Measurements from ENCODE around the gene KCNQ1OT1. TPM values are rescaled to one million over a fixed set of nuclear protein-coding genes. Genes with fewer than 3 reads are reported as not detected.
"Not testable (repeated sequence)": the region's sequence is repeated elsewhere in the genome, so short reads cannot be mapped to it uniquely, and the experiment has no call there.

KCNQ1OT1 gene
- total RNA-seq, 1 experiment from 2014 or later, result 1.2 TPM

DNA sequence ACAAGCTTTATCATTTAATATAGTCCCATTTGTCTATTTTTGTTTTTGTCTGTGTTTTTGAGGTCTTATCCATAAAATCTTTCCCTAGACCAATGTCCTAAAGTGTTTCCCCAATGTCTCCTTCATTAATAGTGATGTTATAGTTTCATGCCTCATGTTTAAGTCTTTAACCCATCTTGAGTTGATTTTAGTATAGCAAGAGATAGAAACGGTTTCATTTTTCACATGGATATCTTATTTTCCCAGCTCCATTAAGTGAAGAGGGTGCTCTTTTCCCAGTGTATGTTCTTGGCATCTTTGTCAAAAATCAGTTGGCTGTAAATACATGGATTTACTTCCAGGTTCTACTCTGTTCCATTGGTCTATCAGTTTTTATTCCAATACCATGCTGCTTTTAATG is 58.2 kb downstream of the KCNQ1OT1 start:
- no peak overlapping the region for H3K27ac Mint-ChIP-seq
- H3K9me3 ChIP-seq (ENCODE audit: control insufficient read depth, low read depth, low read length), result peaks cover 49% of the 10 kb centered on the region

DNA sequence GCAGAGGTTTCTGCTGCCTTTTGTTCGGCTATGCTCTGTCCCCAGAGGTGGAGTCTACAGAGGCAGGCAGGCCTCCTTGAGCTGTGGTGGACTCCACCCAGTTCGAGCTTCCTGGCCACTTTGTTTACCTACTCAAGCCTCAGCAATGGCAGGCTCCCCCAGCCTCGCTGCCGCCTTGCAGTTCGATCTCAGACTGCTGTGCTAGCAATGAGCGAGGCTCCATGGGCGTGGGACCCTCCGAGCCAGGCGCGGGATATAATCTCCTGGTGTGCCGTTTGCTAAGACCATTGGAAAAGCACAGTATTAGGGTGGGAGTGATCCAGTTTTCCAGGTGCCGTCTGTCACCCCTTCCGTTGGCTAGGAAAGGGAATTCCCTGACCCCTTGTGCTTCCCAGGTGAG is 60.0 kb downstream of the KCNQ1OT1 start:
- not testable (repeated sequence) for H3K79me2 ChIP-seq (ENCODE audit: insufficient read depth, low read length)
- Mint-ChIP-seq H3K36me3 (ENCODE audit: insufficient read depth in 1 of 3, low read depth in 3 of 3) (peaks cover 36 to 72% (median 50%) of the 10 kb centered on the region in 3 experiments), H3K9me3 (peaks cover 91 to 95% of the 10 kb centered on the region in 2 experiments)

More for the DNA sequence above, 58.2 kb downstream of the KCNQ1OT1 start:
- no peak overlapping the region for H2AFZ ChIP-seq (ENCODE audit: low read length)
- H2BK120ac ChIP-seq (ENCODE audit: low read depth, low read length, poor library complexity, severe bottlenecking), result no peak overlapping the region
- Mint-ChIP-seq H3K27me3 (ENCODE audit: low read depth) (peaks cover 95% of the 10 kb centered on the region), H3K4me3 (no peak overlapping the region), H3K9me3 (peaks cover 97 to 100% of the 10 kb centered on the region in 2 experiments), H3K36me3 (ENCODE audit: insufficient read depth in 1 of 3, low read depth in 3 of 3) (peaks cover 36 to 72% (median 50%) of the 10 kb centered on the region in 3 experiments), H3K4me1 (no peaks in the 10 kb centered on the region)
- H3K23ac ChIP-seq (ENCODE audit: insufficient read length, low read depth, low read length), result no peak overlapping the region
- H3K4ac ChIP-seq (ENCODE audit: low read depth, low read length), result no peak overlapping the region
- H3K79me2 ChIP-seq (ENCODE audit: insufficient read depth, low read length), result no peaks in the 10 kb centered on the region
- H2AK5ac ChIP-seq (ENCODE audit: insufficient read length, low read length), result no peak overlapping the region
- no peak overlapping the region for H3K27ac ChIP-seq (ENCODE audit: insufficient read length, low read depth, low read length)
- DNase-seq, result no peak
- no peak overlapping the region for H2BK5ac ChIP-seq (ENCODE audit: insufficient read length, low read length)
- H3K79me1 ChIP-seq (ENCODE audit: insufficient read depth, low read depth, low read length, poor library complexity, severe bottlenecking), result no peaks in the 10 kb centered on the region
- H3K18ac ChIP-seq (ENCODE audit: insufficient read length, low read depth, low read length), result no peak overlapping the region
- H3K14ac ChIP-seq (ENCODE audit: insufficient read depth, low read length), result no peak overlapping the region
- no peak overlapping the region for H3K56ac ChIP-seq (ENCODE audit: insufficient read length, low read depth, low read length)
- H4K20me1 ChIP-seq (ENCODE audit: control insufficient read depth, insufficient read depth, insufficient read length), result no peaks in the 10 kb centered on the region
- H3K9ac ChIP-seq (ENCODE audit: extremely low read depth, insufficient read length, low read length), result no peak overlapping the region
- no peak overlapping the region for H4K91ac ChIP-seq (ENCODE audit: insufficient read length, low read depth, low read length)
- no peak overlapping the region for H3T11ph ChIP-seq (ENCODE audit: low read length)
- H4K5ac ChIP-seq (ENCODE audit: insufficient read length, low read depth, low read length), result no peak overlapping the region
- H3K4me2 ChIP-seq (ENCODE audit: insufficient read depth, insufficient read length, low read length), result no peak overlapping the region
- TF ChIP-seq, protein P1, sequence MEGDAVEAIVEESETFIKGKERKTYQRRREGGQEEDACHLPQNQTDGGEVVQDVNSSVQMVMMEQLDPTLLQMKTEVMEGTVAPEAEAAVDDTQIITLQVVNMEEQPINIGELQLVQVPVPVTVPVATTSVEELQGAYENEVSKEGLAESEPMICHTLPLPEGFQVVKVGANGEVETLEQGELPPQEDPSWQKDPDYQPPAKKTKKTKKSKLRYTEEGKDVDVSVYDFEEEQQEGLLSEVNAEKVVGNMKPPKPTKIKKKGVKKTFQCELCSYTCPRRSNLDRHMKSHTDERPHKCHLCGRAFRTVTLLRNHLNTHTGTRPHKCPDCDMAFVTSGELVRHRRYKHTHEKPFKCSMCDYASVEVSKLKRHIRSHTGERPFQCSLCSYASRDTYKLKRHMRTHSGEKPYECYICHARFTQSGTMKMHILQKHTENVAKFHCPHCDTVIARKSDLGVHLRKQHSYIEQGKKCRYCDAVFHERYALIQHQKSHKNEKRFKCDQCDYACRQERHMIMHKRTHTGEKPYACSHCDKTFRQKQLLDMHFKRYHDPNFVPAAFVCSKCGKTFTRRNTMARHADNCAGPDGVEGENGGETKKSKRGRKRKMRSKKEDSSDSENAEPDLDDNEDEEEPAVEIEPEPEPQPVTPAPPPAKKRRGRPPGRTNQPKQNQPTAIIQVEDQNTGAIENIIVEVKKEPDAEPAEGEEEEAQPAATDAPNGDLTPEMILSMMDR (conservative IDR thresholded peaks at IDR 0.05), result no peak
- H2BK15ac ChIP-seq (ENCODE audit: low read depth, low read length), result no peak overlapping the region
- H3K23me2 ChIP-seq (ENCODE audit: insufficient read length, low read depth, low read length, poor library complexity, severe bottlenecking), result no peaks in the 10 kb centered on the region
- H3K27me3 ChIP-seq (ENCODE audit: insufficient read depth, low read length), result peaks cover 2% of the 10 kb centered on the region; the same call in 1 of the 2 replicates
- no CpG with 5 or more reads among the region's 1 CpG for WGBS (ENCODE audit: extremely low coverage, insufficient read length, low lambda C conversion rate)
- no peak overlapping the region for H4K8ac ChIP-seq (replicated peaks; ENCODE audit: insufficient read length, low read depth, low read length)
- no peaks in the 10 kb centered on the region for H3K4me1 ChIP-seq (ENCODE audit: insufficient read depth, low read length)
- no peak overlapping the region for H2BK20ac ChIP-seq (ENCODE audit: low read depth, low read length, poor library complexity, severe bottlenecking)
- no peak overlapping the region for H2BK12ac ChIP-seq (ENCODE audit: insufficient read length, low read depth, low read length)

More for the DNA sequence above, 60.0 kb downstream of the KCNQ1OT1 start:
- not testable (repeated sequence) for H2BK120ac ChIP-seq (ENCODE audit: low read depth, low read length, poor library complexity, severe bottlenecking); H3K4me1 Mint-ChIP-seq; H2BK15ac ChIP-seq (ENCODE audit: low read depth, low read length); H3K4me1 ChIP-seq (ENCODE audit: insufficient read depth, low read length); H3K4me2 ChIP-seq (ENCODE audit: insufficient read depth, insufficient read length, low read length); H3K14ac ChIP-seq (ENCODE audit: insufficient read depth, low read length); H3K27ac Mint-ChIP-seq; H3K23me2 ChIP-seq (ENCODE audit: insufficient read length, low read depth, low read length, poor library complexity, severe bottlenecking); H3K9ac ChIP-seq (ENCODE audit: extremely low read depth, insufficient read length, low read length); H3K79me1 ChIP-seq (ENCODE audit: insufficient read depth, low read depth, low read length, poor library complexity, severe bottlenecking); H4K8ac ChIP-seq (replicated peaks; ENCODE audit: insufficient read length, low read depth, low read length); DNase-seq; H4K20me1 ChIP-seq (ENCODE audit: control insufficient read depth, insufficient read depth, insufficient read length); H3K4ac ChIP-seq (ENCODE audit: low read depth, low read length); H3K23ac ChIP-seq (ENCODE audit: insufficient read length, low read depth, low read length); H4K5ac ChIP-seq (ENCODE audit: insufficient read length, low read depth, low read length); H2BK5ac ChIP-seq (ENCODE audit: insufficient read length, low read length); H4K91ac ChIP-seq (ENCODE audit: insufficient read length, low read depth, low read length); H2BK12ac ChIP-seq (ENCODE audit: insufficient read length, low read depth, low read length); H3K56ac ChIP-seq (ENCODE audit: insufficient read length, low read depth, low read length); H3K27ac ChIP-seq (ENCODE audit: insufficient read length, low read depth, low read length); H3K18ac ChIP-seq (ENCODE audit: insufficient read length, low read depth, low read length); H3K4me3 Mint-ChIP-seq; H3K27me3 ChIP-seq (ENCODE audit: insufficient read depth, low read length); H2AK5ac ChIP-seq (ENCODE audit: insufficient read length, low read length); H2AFZ ChIP-seq (ENCODE audit: low read length); H3T11ph ChIP-seq (ENCODE audit: low read length); H2BK20ac ChIP-seq (ENCODE audit: low read depth, low read length, poor library complexity, severe bottlenecking)
- peaks cover 32% of the 10 kb centered on the region for H3K9me3 ChIP-seq (ENCODE audit: control insufficient read depth, low read depth, low read length)
- H3K27me3 Mint-ChIP-seq (ENCODE audit: low read depth), result peaks cover 89% of the 10 kb centered on the region
- no CpG with 5 or more reads among the region's 13 CpGs for WGBS (ENCODE audit: extremely low coverage, insufficient read length, low lambda C conversion rate)
